KG1 (cell line): ENCODE measurements around the gene OR6C65.
"Not testable (repeated sequence)": the region's sequence is repeated elsewhere in the genome, so short reads cannot be mapped to it uniquely, and the experiment has no call there.

Experiments
- DNase-seq: peaks from one replicate; lab custom pipeline; 2025; lab: John Stamatoyannopoulos, UW

Gene OR6C65

GRCh38 chr12:55400229-55400628, at the start of gene OR6C65:
TSS of gene OR6C65 (plus strand) at chr12:55400529. CDS start at chr12:55400529, 0 bp downstream.
- DNase-seq: no peak

GRCh38 chr12:55355338-55355737, 45.0 kb upstream of the OR6C65 start:
- not testable (repeated sequence) for DNase-seq

GRCh38 chr12:55362675-55363074, 37.7 kb upstream of the OR6C65 start, which contains the start of gene OR6C75:
TSS of gene OR6C75 (plus strand) at chr12:55362975. CDS start at chr12:55365111, 2,136 bp downstream.
- DNase-seq: no peak

DNA sequence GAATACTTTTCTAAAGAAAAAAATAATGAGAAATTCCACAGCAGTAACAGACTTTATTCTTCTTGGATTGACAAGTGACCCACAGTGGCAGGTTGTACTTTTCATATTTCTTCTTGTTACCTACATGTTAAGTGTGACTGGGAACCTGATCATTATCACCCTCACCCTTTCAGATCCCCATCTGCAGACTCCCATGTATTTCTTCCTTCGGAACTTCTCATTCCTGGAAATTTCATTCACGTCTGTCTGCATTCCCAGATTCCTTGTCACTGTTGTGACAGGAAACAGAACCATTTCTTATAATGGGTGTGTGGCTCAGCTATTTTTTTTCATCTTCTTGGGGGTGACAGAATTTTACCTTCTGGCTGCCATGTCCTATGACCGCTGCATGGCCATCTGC, 35.2 kb upstream of the OR6C65 start:
- no peak for DNase-seq

GRCh38 chr12:55372521-55372920, 27.8 kb upstream of the OR6C65 start:
- DNase-seq: no peak

GRCh38 chr12:55385891-55386290, 14.4 kb upstream of the OR6C65 start:
- no peak for DNase-seq

DNA sequence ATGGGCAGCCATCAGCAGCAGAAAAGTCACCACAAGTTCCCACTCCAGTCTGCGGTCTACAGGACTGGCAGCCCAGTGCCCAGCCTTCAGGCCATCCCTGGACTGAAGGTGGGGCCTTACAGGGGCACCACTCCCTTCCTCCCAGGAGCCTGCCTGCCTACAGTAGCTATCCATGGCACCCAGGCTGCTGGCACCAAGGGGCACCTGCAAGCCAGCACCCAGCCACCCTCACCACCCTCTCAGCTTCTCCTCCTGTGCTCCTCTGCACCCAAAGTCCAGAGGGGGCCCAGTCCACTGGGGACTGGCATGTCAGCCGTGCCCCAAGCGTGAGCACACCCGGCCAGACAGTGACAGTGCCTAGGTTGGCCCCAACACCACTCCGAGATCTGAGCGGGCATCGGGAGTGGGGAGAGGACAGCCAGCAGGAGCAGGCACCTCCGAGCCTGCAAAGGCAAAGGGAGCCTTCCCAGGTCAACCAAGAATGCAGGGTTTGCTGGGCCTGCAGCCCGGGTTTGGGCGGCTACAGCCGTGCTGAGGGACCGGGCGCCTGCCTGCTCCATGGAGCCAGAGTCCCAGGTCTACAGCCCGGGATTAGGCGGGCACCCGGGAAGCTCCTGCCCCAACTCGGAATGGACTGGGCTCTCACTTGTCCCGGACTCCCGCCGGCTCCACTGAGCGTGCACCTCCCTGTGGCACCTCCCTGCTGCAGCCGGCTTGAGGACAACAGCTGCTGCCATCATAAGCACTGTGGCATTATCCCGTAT, 8.1 kb upstream of the OR6C65 start:
- DNase-seq: no peak

DNA sequence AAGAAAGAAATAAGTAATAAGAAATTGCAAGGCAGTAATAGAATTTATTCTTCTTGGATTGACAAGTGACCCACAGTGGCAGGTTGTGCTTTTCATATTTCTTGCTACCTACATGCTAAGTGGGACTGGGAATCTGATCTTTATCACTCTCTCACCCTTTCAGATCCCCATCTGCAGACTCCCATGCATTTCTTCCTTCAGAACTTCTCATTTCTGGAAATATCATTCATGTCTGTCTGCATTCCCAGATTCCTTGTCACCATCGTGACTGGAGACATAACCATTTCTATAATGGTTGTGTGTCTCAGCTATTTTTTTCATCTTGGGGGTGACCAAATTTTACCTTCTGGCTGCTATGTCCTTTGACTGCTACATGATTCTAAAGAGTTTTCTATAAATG, 4.0 kb upstream of the OR6C65 start:
- DNase-seq: no peak

DNA sequence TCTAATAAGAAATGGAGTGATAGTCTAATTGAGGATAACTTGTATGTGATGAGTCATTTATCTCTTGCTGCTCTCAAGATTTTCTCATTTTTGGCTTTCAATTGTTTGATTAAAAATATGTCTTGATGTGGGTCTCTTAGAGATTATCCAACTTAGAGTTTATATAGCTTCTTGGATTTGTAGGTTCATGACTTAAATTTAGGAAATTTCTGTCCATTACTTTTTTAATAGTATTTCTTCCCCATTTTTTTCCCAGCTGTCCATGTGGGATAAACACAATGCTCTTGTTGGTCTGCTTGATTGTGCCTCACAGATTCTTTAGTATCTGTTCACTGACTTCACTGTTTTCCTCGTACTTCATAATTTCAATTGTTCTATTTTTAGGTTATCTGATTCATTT, 7.5 kb downstream of the OR6C65 start:
- DNase-seq: no peak

DNA sequence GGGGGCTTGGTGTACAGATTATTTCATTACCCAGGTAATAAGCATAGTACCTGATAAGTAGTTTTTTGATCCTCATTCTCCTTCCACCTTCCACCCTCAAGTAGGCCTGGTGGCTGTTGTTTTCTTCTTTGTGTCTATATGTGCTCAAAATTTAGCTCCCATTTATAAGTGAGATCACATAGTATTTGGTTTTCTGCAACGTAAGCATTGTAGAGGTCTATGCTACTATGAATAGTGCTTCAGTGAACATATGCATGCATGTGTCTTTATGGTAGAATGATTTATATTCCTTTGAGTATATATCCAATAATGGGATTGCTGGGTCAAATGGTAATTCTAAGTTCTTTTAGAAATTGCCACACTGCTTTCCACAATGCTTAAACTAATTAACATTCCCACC, 8.8 kb downstream of the OR6C65 start:
- not testable (repeated sequence) for DNase-seq

DNA sequence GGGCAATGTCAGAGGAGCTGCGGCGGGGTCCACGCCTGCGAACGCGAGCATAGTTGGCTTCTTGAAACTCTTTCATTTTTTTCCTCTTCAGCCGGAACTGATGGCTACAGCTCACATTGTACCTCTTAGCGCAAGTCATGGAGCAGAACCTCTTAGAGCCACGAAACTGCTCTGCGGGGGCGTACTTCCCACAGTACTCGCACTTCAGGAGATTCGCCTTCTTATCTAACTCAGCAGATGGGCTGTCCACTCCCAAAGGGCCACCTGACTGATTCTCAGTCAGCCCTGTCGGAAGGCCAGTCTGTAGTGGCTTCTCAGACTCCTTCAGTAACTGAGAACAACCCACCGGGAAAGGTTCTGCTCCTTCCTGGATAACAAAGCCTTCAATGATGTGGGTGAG, 11.8 kb downstream of the OR6C65 start:
- not testable (repeated sequence) for DNase-seq

- DNase-seq: not testable (repeated sequence)
Measured at GRCh38 chr12:55413498-55414388, 13.4 kb downstream of the OR6C65 start.

DNA sequence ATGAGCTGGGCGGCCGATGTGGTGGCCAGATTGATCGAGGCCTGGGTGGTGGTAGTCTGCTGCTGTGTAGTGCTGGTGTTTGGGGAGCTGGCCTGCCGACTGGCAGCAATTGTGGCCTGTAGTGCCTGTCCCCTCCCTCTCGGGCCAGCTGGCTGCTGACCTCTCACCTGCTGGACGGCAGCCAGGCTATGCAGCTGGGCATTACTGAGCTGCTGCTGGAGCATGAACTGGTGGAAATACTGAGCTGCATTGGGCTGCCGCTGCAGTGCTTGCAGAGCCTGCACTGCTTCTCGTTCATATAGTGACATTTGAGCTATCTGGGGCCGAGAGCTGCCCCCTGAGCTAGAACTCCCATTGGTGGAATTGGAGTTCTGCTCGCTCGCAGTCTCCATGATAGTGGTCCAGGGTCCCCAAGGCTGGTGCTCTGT, 14.1 kb downstream of the OR6C65 start:
- DNase-seq: not testable (repeated sequence)

- not testable (repeated sequence) for DNase-seq
Measured at GRCh38 chr12:55414889-55415288, 14.6 kb downstream of the OR6C65 start.

DNA sequence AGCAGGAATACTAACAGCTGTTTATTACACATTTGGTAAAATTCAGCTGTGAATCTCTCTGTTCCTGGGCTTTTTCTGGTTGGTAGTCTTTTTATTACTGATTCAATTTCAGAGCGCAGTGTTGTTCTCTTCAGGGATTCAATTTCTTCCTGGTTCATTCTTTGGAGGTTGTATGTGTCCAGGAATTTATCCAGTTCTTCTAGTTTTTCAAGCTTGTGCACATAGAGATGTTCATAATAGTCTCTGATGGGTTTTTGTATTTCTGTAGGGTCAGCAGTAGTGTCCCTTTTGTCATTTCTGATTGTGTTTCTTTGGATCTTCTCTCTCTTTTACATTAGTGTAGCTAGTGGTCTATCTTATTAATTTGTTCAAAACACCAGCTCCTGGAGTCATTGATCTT, 16.6 kb downstream of the OR6C65 start:
- no peak for DNase-seq

- DNase-seq: no peak
Measured at GRCh38 chr12:55420307-55420962, 20.1 kb downstream of the OR6C65 start.

DNA sequence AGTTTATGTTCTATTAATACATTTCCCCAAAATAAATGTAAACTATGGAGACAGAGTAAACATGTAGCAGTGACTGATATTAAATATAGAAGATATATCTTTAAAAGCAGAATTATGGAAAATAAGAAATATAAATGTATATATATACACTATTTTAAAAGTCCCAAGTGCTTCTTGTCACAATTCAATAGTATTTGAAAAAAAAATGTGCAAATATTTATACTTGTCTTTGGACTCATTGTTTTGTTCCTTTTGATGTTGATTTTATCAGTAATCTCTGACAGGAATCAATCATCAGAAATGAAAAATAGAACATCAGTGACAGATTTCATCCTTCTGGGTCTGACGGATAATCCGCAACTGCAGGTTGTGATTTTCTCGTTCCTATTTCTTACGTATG, 25.6 kb downstream of the OR6C65 start, which contains the start of gene OR6C76:
TSS of gene OR6C76 (plus strand) at position 301 of the 400 bp plus-strand sequence. CDS start at position 301, 0 bp downstream.
- no peak for DNase-seq

DNA sequence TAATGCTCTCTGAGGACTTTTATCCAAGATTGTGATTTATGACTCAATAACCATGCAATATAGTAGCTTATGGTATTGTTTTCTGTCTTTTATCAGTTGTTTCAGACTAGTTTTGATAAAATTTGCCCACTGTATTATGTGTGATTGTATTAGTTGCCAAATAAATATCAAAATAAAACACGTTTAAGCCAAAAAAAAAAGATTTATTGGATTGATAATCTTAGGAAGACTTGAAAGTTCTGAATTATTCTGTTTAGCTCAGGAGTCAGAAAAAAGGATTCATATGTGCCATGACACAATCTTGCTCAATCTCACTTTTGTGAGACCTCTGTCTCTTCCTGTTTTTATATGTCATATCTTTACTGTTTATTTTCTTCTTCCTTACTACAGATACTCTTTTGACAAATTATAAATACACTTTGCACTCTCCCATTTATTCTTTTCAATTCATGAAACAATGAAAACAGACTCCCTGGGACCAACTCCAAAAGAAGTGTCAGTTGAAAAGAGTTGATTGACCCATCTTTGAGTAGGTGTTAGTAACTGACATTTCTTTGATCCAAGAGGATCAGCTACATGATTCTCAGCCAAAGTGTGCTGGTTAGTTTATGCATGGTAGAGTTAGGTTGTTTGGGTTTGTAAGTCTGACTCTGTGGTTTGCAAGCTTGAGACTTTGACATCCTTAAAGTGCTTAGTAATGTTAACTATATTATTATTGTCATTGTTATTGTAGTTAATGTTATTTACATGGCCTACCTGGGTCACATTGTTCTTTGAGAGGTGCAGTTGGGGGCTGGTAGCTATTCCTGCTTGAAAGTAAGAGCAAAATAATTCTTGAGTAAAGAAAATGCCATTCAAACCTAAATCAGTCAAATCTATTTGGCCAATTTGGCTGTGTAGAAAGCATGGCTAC, 28.3 kb downstream of the OR6C65 start:
- no peak for DNase-seq

- not testable (repeated sequence) for DNase-seq
Measured at GRCh38 chr12:55441233-55441632, 40.9 kb downstream of the OR6C65 start.

GRCh38 chr12:55443776-55444175, 43.4 kb downstream of the OR6C65 start, which contains the start of gene OR6C2:
TSS of gene OR6C2 (plus strand) at chr12:55444076. CDS start at chr12:55452214, 8,138 bp downstream.
- no peak for DNase-seq

DNA sequence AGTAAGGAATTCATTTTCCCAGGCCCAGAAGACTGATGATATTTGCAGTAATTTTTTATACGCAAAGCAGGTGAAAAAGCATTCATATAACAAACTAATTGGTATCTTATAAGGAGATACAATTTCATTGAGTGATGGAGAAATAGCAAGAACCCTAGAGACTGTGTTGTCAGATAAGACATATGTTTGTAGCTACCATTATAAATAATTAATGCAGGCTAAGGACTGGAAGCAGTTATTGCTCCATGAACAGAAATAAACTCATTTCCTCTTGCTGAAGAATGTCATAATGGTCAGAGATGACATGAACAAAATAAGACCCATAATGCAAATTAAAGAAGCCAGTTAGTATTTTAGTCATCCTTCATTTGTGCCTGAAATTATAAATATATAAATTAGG, 45.0 kb downstream of the OR6C65 start:
- no peak for DNase-seq
